GM21737 (cell line): ENCODE measurements around the gene FABP1.

Experiments
- ATAC-seq: cut with Tn5 transposase; IDR thresholded peaks from one replicate; pipeline ENCODE4 v1.9.1; 2021; ENCODE audit warnings: mild to moderate bottlenecking, moderate library complexity; ENCODE audit not compliant: unreplicated experiment

Gene FABP1

DNA sequence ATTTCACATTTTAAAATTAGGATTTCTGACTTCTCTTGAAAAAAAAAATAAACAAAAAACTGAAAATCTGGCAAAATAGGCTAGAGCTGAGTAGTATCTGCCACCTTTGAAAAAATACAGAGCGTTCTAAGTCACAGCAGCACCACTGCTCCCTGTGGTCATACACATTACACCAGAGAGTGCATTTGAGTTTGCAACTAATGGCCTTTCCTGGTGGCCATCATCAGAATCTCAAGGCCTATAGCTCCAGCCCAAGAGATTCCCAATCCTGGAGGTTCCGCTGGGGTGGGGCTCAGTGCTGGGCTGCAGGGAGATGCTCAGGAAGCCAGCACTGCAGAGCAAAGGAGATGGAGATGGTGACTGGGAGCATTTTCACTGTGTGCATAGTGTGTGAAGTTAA is 42.8 kb downstream of the FABP1 start:
- ATAC-seq, result no peak

DNA sequence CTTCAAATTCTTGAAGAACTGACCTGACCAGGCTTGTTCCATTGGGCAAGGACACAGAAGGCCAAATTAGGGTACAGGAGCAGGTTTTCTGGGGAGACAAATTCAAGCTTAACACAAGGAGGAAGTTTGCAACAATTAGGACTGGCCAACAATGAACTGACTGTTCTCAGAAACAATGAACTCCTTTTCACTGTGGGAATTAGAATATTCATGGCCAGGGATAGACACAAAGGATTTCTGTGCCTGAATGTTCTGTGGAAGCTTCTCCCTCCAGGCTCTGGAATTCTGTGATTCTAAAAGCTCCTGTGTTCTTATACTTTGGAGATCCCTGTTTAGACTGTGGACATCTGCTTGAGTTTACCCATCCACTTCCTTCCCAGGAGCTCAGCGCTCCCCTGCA is 45.1 kb downstream of the FABP1 start:
- ATAC-seq, result no peak

DNA sequence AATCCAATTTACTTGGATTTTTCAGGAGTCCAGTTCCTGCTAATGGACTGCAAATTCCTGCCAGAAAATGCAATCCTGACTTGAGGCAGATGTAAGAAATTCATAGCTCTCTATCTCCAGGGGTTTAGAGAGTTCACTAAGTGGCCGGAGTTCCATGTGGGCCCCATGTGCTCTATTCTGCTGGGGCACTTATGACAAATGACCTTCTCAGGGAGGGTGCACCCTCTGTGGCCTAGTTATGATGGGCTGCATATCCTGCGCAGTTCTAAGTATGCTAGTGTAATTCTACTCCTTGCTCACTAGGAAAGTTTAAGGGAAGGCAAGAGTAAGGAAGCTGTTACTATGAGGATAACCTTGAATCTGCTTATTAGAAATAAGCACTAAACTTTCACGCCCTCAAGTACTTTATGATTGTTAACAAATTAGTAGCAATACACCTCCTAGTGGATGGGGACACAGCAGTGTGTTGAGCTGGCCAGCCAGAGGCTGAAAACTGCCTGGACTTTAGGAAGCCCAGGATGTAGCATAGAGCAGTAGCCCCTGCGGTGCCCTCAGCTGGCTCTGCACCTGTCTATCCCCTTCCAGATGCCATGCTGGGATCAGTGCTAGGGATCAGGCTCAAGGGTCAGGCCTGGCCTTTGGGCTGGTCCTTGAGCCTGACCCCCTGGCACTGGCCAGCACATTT is 45.8 kb downstream of the FABP1 start:
- no peak for ATAC-seq

DNA sequence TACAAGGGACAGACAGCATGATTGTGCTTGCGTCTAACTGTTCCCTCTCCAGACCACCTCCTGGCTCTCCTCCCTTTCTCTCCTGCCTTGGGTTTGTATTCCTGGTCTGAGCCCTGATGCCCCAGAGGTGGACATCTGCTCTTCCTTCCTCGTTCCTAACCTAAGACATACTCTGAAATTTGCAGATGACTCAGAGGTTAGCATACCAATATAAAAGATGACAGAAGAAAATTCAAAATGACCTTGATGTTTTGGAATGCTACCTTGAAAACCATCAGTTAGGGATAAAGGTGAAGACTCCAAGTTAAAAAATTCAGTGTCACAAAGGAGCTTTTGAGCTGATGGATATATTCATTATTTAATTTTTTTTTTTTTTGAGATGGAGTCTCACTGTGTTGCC is 47.3 kb downstream of the FABP1 start:
- ATAC-seq, result no peak

DNA sequence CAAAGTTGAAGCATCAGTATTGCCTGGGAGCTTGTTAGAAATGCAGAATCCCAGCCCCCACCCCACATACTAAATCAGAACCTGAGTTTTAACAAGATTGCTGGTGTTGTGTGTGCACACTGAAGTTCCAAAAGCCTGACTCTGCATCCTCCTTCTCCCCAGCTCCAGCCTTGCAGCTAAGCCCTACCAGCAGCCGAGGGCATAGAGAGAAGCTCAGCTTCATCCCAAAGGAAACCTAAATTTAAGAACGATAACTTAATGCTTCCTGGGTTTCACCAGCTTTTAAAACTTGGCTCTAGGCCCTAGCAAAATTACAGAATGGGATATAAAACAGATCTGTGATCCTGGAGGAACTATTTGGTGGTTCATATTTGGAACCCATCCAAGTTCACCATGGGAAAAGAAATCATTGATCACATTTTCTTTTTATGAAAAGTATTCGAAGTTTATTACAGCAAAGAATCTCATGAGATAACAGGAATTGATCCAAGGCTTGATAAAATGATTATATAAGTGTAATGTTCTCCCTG is 49.2 kb downstream of the FABP1 start:
- no peak for ATAC-seq

DNA sequence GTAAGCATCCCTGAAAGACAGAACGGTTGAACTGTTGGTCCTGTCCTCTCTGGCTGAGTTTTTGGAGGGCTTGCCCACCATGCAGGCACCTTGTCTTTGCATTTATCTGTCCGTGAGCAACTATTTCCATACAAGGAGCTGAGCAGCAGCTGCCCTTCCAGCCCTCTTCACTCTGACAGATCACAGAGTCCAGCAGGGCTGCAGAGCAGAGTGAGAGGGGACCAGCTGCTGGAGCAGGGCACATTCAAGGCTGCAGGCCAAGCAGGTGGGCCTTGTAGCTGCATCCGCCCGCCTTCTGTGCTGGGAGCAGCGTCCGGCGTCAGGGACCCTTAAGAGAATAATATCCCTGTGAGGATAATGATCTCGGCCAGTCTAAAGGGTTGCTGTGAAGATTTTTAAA is 50.8 kb downstream of the FABP1 start:
- ATAC-seq, result no peak

DNA sequence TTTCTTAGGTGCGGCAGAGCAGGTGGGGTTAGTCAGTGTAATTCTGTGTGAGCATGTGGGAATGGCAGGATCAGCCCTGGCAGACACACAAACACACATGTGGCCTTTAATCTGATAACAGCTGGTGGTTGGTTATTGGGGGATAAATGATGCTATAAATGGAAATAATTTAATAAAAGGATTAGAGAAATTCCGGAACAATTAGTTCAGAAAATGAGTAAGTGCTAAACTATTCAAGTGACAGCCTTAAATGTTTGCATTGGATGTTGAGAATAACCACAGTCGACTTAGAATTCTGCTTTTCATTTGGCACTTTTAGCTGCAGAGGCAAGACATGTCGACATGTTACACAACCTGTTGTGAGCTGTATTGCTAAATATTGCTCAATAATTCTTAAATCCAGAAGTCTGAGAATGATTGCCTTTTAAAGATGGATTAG is 53.0 kb downstream of the FABP1 start:
- no peak for ATAC-seq

DNA sequence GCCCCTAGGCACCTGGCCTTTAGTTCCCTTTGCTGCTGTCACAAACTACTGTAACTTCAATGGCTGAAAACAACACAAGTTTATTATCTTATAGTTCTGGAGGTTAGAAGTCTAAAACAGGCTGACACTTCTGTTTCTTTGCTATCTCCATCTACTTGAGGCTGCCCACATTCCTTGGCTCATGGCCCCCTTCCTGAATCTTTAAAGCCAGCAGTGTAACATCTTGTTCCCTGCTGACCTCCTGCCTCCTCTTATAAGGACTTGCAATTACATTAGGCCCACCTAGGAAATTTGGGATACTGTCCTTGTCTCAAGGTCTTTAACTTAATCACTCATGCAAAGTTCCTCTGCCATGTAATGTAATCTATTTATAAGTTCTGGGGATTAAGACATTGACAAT is 53.7 kb downstream of the FABP1 start:
- ATAC-seq, result no peak
